ENCODE measurements around the gene TIMP3.

- TF ChIP-seq EZH2 (IDR thresholded peaks at IDR 0.05; ENCODE audit: low read length, missing control alignments) (no peak), CTCF (conservative IDR thresholded peaks at IDR 0.05 in 1 of 2, IDR thresholded peaks at IDR 0.05 in 1 of 2; ENCODE audit: low read depth in 1 of 2, low read length in 2 of 2) (no peak)
Measured at GRCh38 chr22:32827049-32827602, 25.6 kb downstream of the TIMP3 start.
